Activated B cell treated with CpG ODN at 0.5 μM for 24 hours (primary cell): ENCODE measurements around the gene ASCC2. TPM values are rescaled to one million over a fixed set of nuclear protein-coding genes. Genes with fewer than 3 reads are reported as not detected.
A peak's percentile ranks its signal among the peaks of the same experiment; 100 is the strongest.

ENCODE experiments used
- ATAC-seq: fragments of 200-7000 bp; cut with Tn5 transposase; one replicate; pipeline ENCODE4 v1.10.0; 2021; ENCODE audit warnings: low read depth, mild to moderate bottlenecking, moderate library complexity
- CTCF ChIA-PET: fragments of 350-600 bp; sonication (Branson Sonifier 250); formaldehyde crosslinking; loops from one replicate; lab custom pipeline; 2021; ENCODE audit warnings: antibody characterized with exemption; lab: Charles Lee
- POLR2A ChIA-PET: fragments of 350-600 bp; sonication (Branson Sonifier 250); formaldehyde crosslinking; loops from one replicate; lab custom pipeline; 2021; ENCODE audit warnings: antibody characterized with exemption; lab: Charles Lee
- DNase-seq: peaks from one replicate; pipeline ENCODE4 v3.0.0; 2022
- H3K27ac Mint-ChIP-seq: one replicate; pipeline ENCODE4 v1.8.0; 2020; ENCODE audit warnings: mixed read lengths
- H3K27me3 Mint-ChIP-seq: one replicate; pipeline ENCODE4 v1.8.0; 2021; ENCODE audit warnings: mixed read lengths
- H3K36me3 Mint-ChIP-seq: one replicate; pipeline ENCODE4 v1.8.0; 2021; ENCODE audit warnings: low read depth, mixed read lengths
- H3K4me1 Mint-ChIP-seq: one replicate; pipeline ENCODE4 v1.8.0; 2021; ENCODE audit warnings: mixed read lengths
- H3K4me3 Mint-ChIP-seq: one replicate; pipeline ENCODE4 v1.8.0; 2020; ENCODE audit warnings: mild to moderate bottlenecking, mixed read lengths
- H3K9me3 Mint-ChIP-seq: one replicate; pipeline ENCODE4 v1.8.0; 2020; ENCODE audit warnings: mixed read lengths
- intact Hi-C: fragments of 100-400 bp; cut with micrococcal nuclease; formaldehyde crosslinking; loops from one replicate; pipeline ENCODE4 v1.15.1; 2024
- total RNA-seq: library from RNA; stranded (reverse); gene quantifications from 2 replicates; pipeline ENCODE4 v1.2.3, GENCODE V29; 2022
- TF ChIP-seq, protein P1 (sequence below): fragments of 200-600 bp; IDR thresholded peaks from one replicate; pipeline ENCODE4 v1.8.0; 2022; ENCODE audit warnings: antibody characterized with exemption, mild to moderate bottlenecking

Gene ASCC2
- total RNA-seq, 1 donor from 2014 or later: 89.7 TPM

DNA sequence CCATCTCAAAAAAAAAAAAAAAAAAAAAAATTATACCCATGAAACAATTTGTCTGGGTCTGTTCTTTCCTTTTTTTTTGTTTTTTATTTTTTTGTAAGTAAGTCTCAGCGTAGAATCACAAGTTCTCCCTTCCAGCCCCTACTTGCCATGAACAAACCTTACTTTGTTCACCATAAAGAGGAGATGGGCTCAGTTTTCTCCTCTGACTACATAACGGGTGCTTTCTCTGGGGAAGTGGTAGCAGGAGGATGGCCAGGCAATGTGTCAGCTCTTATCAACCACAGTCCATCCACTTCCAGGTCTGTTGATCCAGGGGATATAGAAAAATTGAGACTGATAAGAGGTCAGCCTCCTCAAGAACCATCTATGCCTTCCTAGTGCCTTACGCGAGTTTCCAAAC is 11.0 kb downstream of the ASCC2 start:
- peaks cover 79% of the 10 kb centered on the region for H3K36me3 Mint-ChIP-seq
- no peak overlapping the region for H3K27ac Mint-ChIP-seq
- TF ChIP-seq, protein P1, sequence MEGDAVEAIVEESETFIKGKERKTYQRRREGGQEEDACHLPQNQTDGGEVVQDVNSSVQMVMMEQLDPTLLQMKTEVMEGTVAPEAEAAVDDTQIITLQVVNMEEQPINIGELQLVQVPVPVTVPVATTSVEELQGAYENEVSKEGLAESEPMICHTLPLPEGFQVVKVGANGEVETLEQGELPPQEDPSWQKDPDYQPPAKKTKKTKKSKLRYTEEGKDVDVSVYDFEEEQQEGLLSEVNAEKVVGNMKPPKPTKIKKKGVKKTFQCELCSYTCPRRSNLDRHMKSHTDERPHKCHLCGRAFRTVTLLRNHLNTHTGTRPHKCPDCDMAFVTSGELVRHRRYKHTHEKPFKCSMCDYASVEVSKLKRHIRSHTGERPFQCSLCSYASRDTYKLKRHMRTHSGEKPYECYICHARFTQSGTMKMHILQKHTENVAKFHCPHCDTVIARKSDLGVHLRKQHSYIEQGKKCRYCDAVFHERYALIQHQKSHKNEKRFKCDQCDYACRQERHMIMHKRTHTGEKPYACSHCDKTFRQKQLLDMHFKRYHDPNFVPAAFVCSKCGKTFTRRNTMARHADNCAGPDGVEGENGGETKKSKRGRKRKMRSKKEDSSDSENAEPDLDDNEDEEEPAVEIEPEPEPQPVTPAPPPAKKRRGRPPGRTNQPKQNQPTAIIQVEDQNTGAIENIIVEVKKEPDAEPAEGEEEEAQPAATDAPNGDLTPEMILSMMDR: no peak
- POLR2A ChIA-PET: interaction anchor here (0.7 kb wide), 1 partner anchor 17 kb away, joined by 6 read pairs; no protein-coding TSS in a partner anchor
- H3K27me3 Mint-ChIP-seq: no peaks in the 10 kb centered on the region
- H3K4me1 Mint-ChIP-seq: peaks cover 8% of the 10 kb centered on the region
- H3K4me3 Mint-ChIP-seq: no peak overlapping the region
- no peaks in the 10 kb centered on the region for H3K9me3 Mint-ChIP-seq
- CTCF ChIA-PET: no interaction called here
- ATAC-seq (no peak), DNase-seq (no peak)
- intact Hi-C loops: no loop called here

- Mint-ChIP-seq H3K27ac (no peak overlapping the region), H3K9me3 (no peaks in the 10 kb centered on the region), H3K4me1 (peaks cover 6% of the 10 kb centered on the region), H3K4me3 (no peak overlapping the region), H3K36me3 (peaks cover 79% of the 10 kb centered on the region), H3K27me3 (no peaks in the 10 kb centered on the region)
- ATAC-seq: no peak
- DNase-seq: no peak
- TF ChIP-seq, protein P1: no peak
- POLR2A ChIA-PET: no interaction called here
- intact Hi-C loops: no loop called here
- CTCF ChIA-PET: no interaction called here
Observed at GRCh38 chr22:29825578-29825977, 12.5 kb downstream of the ASCC2 start.

DNA sequence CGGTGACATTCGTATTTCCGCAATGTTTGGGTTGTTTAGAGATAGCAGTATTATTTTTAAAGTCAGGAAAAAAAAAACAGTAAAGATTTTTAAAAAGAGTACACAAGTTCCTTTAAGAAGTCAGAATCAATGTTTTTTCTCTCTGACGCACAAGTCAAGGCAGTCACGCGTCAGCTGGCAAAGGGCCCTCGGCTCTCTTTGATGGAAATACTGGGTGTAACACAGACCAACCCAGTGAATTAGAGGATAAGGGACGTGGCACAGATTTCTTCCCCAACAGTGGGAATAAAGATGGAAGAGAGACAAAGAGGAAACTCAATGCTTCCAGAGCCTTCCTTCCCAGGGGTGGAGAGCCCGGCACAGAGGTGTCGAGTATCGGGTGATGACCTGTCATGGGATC is 13.4 kb downstream of the ASCC2 start:
- CTCF ChIA-PET: no interaction called here
- Mint-ChIP-seq H3K36me3 (peaks cover 79% of the 10 kb centered on the region), H3K27ac (no peak overlapping the region), H3K4me1 (peaks cover 6% of the 10 kb centered on the region), H3K4me3 (no peak overlapping the region), H3K9me3 (no peaks in the 10 kb centered on the region), H3K27me3 (no peaks in the 10 kb centered on the region)
- DNase-seq (no peak), ATAC-seq (no peak)
- POLR2A ChIA-PET: interaction anchor here (1.4 kb wide), 1 partner anchor 14 kb away, joined by 10 read pairs; the partner anchor contains the start of gene ASCC2
- TF ChIP-seq, protein P1: no peak
- intact Hi-C loops: no loop called here

- no peaks in the 10 kb centered on the region for H3K9me3 Mint-ChIP-seq
- ATAC-seq (peak; percentile 56), DNase-seq (no peak)
- CTCF ChIA-PET: no interaction called here
- H3K27me3 Mint-ChIP-seq: no peaks in the 10 kb centered on the region
- H3K27ac Mint-ChIP-seq: peak overlapping the region; percentile 50
- H3K36me3 Mint-ChIP-seq: peaks cover 80% of the 10 kb centered on the region
- POLR2A ChIA-PET: no interaction called here
- TF ChIP-seq, protein P1: no peak
- intact Hi-C loops: no loop called here
- peaks cover 6% of the 10 kb centered on the region for H3K4me1 Mint-ChIP-seq
- no peak overlapping the region for H3K4me3 Mint-ChIP-seq
Observed at GRCh38 chr22:29821291-29822016, 16.6 kb downstream of the ASCC2 start.

DNA sequence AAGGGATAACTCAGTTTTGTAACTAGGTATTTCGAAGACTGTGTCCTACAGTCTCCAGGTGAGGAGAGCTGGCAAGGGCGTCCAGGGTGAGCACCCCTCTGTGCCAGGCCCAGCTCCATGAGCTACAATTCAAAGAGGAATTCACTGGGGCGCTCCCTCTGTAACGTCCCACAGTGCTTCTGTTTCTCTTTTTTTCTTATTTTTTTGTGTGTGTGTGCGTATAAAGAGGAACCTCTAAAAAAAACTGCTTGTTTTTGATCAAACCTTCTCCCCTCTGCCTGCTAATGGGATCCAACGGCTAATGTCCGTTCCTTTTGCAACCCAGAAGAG is 17.1 kb downstream of the ASCC2 start:
- peaks cover 84% of the 10 kb centered on the region for H3K36me3 Mint-ChIP-seq
- H3K27ac Mint-ChIP-seq: peak overlapping the region; percentile 50
- no peak overlapping the region for H3K4me3 Mint-ChIP-seq
- H3K4me1 Mint-ChIP-seq: peaks cover 6% of the 10 kb centered on the region
- TF ChIP-seq, protein P1: no peak
- ChIA-PET CTCF (no interaction called here), POLR2A (interaction anchor here (0.6 kb wide), 1 partner anchor 1080 kb away, joined by 3 read pairs; the partner anchor contains the start of gene CHEK2)
- H3K27me3 Mint-ChIP-seq: no peaks in the 10 kb centered on the region
- intact Hi-C loops: no loop called here
- no peaks in the 10 kb centered on the region for H3K9me3 Mint-ChIP-seq
- ATAC-seq (no peak), DNase-seq (no peak)
